PC-9 (cell line): Measurements from ENCODE around the gene CDH13.

Experiments
- EZH2 ChIP-seq: fragments of 200-600 bp; sonication (generic); IDR thresholded peaks from 2 replicates; pipeline ENCODE4 v1.8.0; 2017; ENCODE audit warnings: antibody characterized with exemption, low read depth
- TF ChIP-seq, protein P1 (sequence below): fragments of 200-600 bp; sonication (generic); conservative IDR thresholded peaks from 2 replicates; pipeline ENCODE4 v1.6.1; 2017; ENCODE audit warnings: mixed run types, antibody characterized with exemption, mild to moderate bottlenecking, moderate library complexity

DNA sequence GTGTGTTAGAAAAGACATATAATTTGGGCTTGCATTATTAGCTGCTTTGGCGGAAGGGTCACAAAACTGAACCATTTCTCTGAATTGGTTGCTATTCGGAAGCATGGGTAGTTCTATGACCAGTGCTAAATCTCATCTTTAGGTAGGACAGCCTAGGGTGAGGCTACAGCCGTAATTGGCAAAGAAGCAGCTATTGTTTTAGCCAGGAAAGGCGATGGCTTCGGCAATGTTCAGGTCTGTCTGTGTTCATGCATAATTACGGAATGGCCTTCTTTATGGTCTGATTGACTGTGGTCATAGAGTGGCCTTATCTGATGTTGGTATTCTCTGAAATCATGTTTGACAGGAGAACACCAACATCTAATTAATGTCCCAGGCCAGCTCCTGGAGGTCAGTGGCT lies 812.6 kb downstream of the CDH13 start:
- TF ChIP-seq, protein P1, sequence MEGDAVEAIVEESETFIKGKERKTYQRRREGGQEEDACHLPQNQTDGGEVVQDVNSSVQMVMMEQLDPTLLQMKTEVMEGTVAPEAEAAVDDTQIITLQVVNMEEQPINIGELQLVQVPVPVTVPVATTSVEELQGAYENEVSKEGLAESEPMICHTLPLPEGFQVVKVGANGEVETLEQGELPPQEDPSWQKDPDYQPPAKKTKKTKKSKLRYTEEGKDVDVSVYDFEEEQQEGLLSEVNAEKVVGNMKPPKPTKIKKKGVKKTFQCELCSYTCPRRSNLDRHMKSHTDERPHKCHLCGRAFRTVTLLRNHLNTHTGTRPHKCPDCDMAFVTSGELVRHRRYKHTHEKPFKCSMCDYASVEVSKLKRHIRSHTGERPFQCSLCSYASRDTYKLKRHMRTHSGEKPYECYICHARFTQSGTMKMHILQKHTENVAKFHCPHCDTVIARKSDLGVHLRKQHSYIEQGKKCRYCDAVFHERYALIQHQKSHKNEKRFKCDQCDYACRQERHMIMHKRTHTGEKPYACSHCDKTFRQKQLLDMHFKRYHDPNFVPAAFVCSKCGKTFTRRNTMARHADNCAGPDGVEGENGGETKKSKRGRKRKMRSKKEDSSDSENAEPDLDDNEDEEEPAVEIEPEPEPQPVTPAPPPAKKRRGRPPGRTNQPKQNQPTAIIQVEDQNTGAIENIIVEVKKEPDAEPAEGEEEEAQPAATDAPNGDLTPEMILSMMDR: no peak
- no peak for TF ChIP-seq EZH2
